BLaER1 treated with 17β-estradiol and CSF1 and Interleukin-3, amounts not matched to agents 10 nM and 100 nM (cell line): Measurements from ENCODE around the gene TMEM203.

Experiments
- H3K27ac ChIP-seq, 11 experiments: shearing (Covaris generic); formaldehyde crosslinking; 2 replicates each; pipeline ENCODE4 v1.8.1; 2022
- H3K27me3 ChIP-seq, 11 experiments: shearing (Covaris generic); formaldehyde crosslinking; 2 replicates each; pipeline ENCODE4 v1.8.1; 2022
- H3K36me3 ChIP-seq, 11 experiments: shearing (Covaris generic); formaldehyde crosslinking; 2 replicates each; pipeline ENCODE4 v1.8.1; 2022
- H3K4me1 ChIP-seq, 10 experiments: shearing (Covaris generic); formaldehyde crosslinking; 2 replicates each; pipeline ENCODE4 v1.8.1; 2022
- H3K4me2 ChIP-seq, 11 experiments: shearing (Covaris generic); formaldehyde crosslinking; 2 replicates each; pipeline ENCODE4 v1.8.1; 2022
- H3K4me3 ChIP-seq, 10 experiments: shearing (Covaris generic); formaldehyde crosslinking; 2 replicates each; pipeline ENCODE4 v1.8.1; 2022
- H3K9ac ChIP-seq, 11 experiments: shearing (Covaris generic); formaldehyde crosslinking; 2 replicates each; pipeline ENCODE4 v1.8.1; 2022
- H3K9me3 ChIP-seq, 11 experiments: shearing (Covaris generic); formaldehyde crosslinking; replicated peaks in 1 of 11; 2 replicates each; pipeline ENCODE4 v1.8.1; 2022
- H4K20me1 ChIP-seq, 11 experiments: shearing (Covaris generic); formaldehyde crosslinking; 2 replicates each; pipeline ENCODE4 v1.8.1; 2022
- Cebpa-rat ChIP-seq, 11 experiments: shearing (Covaris generic); IDR thresholded peaks; 2 replicates each; pipeline ENCODE4 v1.8.1; 2022

Gene TMEM203

GRCh38 chr9:137227054-137227852 lies 21.8 kb upstream of the TMEM203 start, which contains the start of gene RNF224:
RNF224 (plus strand) TSS chr9:137227502; CDS start chr9:137228336, 834 bp downstream.
- Histone ChIP-seq H3K36me3 (no peaks in the 10 kb centered on the region), H3K9me3 (no peaks in the 10 kb centered on the region), H3K4me1 (peaks cover 38 to 82% (median 74%) of the 10 kb centered on the region in 10 experiments), H3K27ac (peak within 1 kb of the TSS in 1 of 11 experiments; percentile 9; a peak in 1 of 22 replicates), H3K9ac (peak within 1 kb of the TSS in 4 of 11 experiments; percentile 27 to 89 (median 42); a peak in 7 of 22 replicates), H3K4me3 (no peak within 1 kb of the TSS), H4K20me1 (no peaks in the 10 kb centered on the region; a peak in 1 of 22 replicates), H3K27me3 (no peaks in the 10 kb centered on the region), H3K4me2 (peak within 1 kb of the TSS in 10 of 11 experiments; percentile 11 to 85 (median 66); a peak in 15 of 22 replicates)
- TF ChIP-seq Cebpa-rat (IDR thresholded peaks at IDR 0.05), result no peak

GRCh38 chr9:137226338-137227053 lies 21.0 kb upstream of the TMEM203 start:
- H3K27ac ChIP-seq, result peak overlapping the region in 1 of 11 experiments; percentile 9; a peak in 1 of 22 replicates
- no peaks in the 10 kb centered on the region for H3K27me3 ChIP-seq
- no peaks in the 10 kb centered on the region for H3K36me3 ChIP-seq
- no peak for TF ChIP-seq Cebpa-rat (IDR thresholded peaks at IDR 0.05)
- no peaks in the 10 kb centered on the region; a peak in 1 of 22 replicates for H4K20me1 ChIP-seq
- no peaks in the 10 kb centered on the region for H3K9me3 ChIP-seq
- peak overlapping the region in 5 of 11 experiments; percentile 27 to 89 (median 32); a peak in 7 of 22 replicates for H3K9ac ChIP-seq
- peak overlapping the region in 1 of 11 experiments; percentile 35; a peak in 6 of 22 replicates for H3K4me2 ChIP-seq
- no peak overlapping the region for H3K4me3 ChIP-seq
- H3K4me1 ChIP-seq, result peaks cover 39 to 78% (median 68%) of the 10 kb centered on the region in 10 experiments

GRCh38 chr9:137225699-137226331 lies 20.4 kb upstream of the TMEM203 start:
- H3K27ac ChIP-seq, result peak overlapping the region in 1 of 11 experiments; percentile 91; a peak in 1 of 22 replicates
- no peaks in the 10 kb centered on the region for H3K27me3 ChIP-seq
- no peak for TF ChIP-seq Cebpa-rat (IDR thresholded peaks at IDR 0.05)
- no peaks in the 10 kb centered on the region for H3K36me3 ChIP-seq
- no peaks in the 10 kb centered on the region for H3K9me3 ChIP-seq
- H3K4me3 ChIP-seq, result no peak overlapping the region
- H3K9ac ChIP-seq, result peak overlapping the region in 5 of 11 experiments; percentile 13 to 89 (median 44); a peak in 7 of 22 replicates
- no peaks in the 10 kb centered on the region; a peak in 1 of 22 replicates for H4K20me1 ChIP-seq
- peak overlapping the region in 8 of 11 experiments; percentile 93 to 98 (median 96); a peak in 11 of 22 replicates for H3K4me2 ChIP-seq
- H3K4me1 ChIP-seq, result peaks cover 41 to 75% (median 68%) of the 10 kb centered on the region in 10 experiments

- Histone ChIP-seq H3K9me3 (no peaks in the 10 kb centered on the region), H3K9ac (peak within 1 kb of the TSS; percentile 85 to 94 (median 91)), H3K4me2 (peak within 1 kb of the TSS; percentile 93 to 99 (median 97)), H3K4me3 (peak within 1 kb of the TSS; percentile 67 to 87 (median 74)), H3K27ac (peak within 1 kb of the TSS; percentile 73 to 91 (median 87); a peak in 21 of 22 replicates), H4K20me1 (peaks cover 0 to 3% (median 0%) of the 10 kb centered on the region in 11 experiments; a peak in 3 of 22 replicates), H3K4me1 (peaks cover 38 to 72% (median 62%) of the 10 kb centered on the region in 10 experiments), H3K27me3 (no peaks in the 10 kb centered on the region), H3K36me3 (peaks cover 0 to 4% (median 0%) of the 10 kb centered on the region in 11 experiments; a peak in 1 of 22 replicates)
- no peak for TF ChIP-seq Cebpa-rat (IDR thresholded peaks at IDR 0.05)
These were observed 19.6 kb upstream of the TMEM203 start, which contains the start of gene CYSRT1 for GRCh38 chr9:137224830-137225694. CYSRT1 (plus strand) TSS chr9:137225174; CDS start chr9:137225622, 448 bp downstream.

GRCh38 chr9:137223078-137223970 lies 17.9 kb upstream of the TMEM203 start:
- Histone ChIP-seq H3K4me1 (peaks cover 30 to 73% (median 49%) of the 10 kb centered on the region in 10 experiments), H3K4me2 (peak overlapping the region; percentile 99 to 100 (median 100)), H3K4me3 (peak overlapping the region; percentile 70 to 87 (median 76)), H3K27me3 (no peaks in the 10 kb centered on the region), H3K9ac (peak overlapping the region; percentile 85 to 94 (median 91)), H3K27ac (peak overlapping the region; percentile 73 to 91 (median 87)), H3K36me3 (peaks cover 0 to 12% (median 4%) of the 10 kb centered on the region in 11 experiments; a peak in 6 of 22 replicates), H4K20me1 (peaks cover 0 to 18% (median 4%) of the 10 kb centered on the region in 11 experiments; a peak in 6 of 22 replicates), H3K9me3 (no peaks in the 10 kb centered on the region)
- TF ChIP-seq Cebpa-rat (IDR thresholded peaks at IDR 0.05), result no peak

- TF ChIP-seq Cebpa-rat (IDR thresholded peaks at IDR 0.05), result no peak
- Histone ChIP-seq H3K27ac (peak within 1 kb of the TSS; percentile 55 to 75 (median 71)), H3K27me3 (no peaks in the 10 kb centered on the region), H3K4me2 (peak within 1 kb of the TSS; percentile 99 to 100 (median 100)), H3K4me1 (peaks cover 36 to 82% (median 54%) of the 10 kb centered on the region in 10 experiments), H3K36me3 (peaks cover 0 to 21% (median 8%) of the 10 kb centered on the region in 11 experiments; a peak in 6 of 22 replicates), H3K4me3 (peak within 1 kb of the TSS; percentile 64 to 79 (median 72)), H3K9ac (peak within 1 kb of the TSS; percentile 67 to 94 (median 88)), H4K20me1 (peaks cover 0 to 27% (median 7%) of the 10 kb centered on the region in 11 experiments; a peak in 9 of 22 replicates), H3K9me3 (no peaks in the 10 kb centered on the region)
These were observed 17.0 kb upstream of the TMEM203 start, which contains the start of gene RNF208 for GRCh38 chr9:137222190-137223077. RNF208 (minus strand) TSS chr9:137222240; CDS start chr9:137221212, 1,028 bp downstream.
